ENCODE results near the gene ALG8. TPM values are rescaled to one million over a fixed set of nuclear protein-coding genes. Genes with fewer than 3 reads are reported as not detected.
"Not testable (repeated sequence)": the region's sequence is repeated elsewhere in the genome, so short reads cannot be mapped to it uniquely, and the experiment has no call there.

ALG8 gene
- polyA plus RNA-seq, 2 donors: 18.0 to 28.2 TPM

DNA sequence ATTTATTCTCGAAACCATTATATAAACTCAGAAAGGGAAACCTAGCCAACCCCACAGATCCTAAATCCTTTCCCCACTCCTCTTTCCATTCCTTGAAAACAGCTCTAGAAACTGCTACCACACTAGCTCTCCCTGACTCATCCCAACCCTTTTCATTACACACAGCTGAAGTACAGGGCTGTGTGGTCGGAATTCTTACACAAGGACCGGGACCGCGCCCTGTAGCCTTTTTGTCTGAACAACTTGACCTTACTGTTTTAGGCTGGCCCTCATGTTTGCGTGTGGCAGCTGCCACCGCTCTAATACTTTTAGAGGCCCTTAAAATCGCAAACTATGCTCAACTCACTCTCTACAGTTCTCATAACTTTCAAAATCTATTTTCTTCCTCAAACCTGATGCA is 54.9 kb downstream of the ALG8 start:
- 82 to 83% methylated on average over 8 of the region's 8 CpGs for WGBS, 2 donors
- H3K27ac ChIP-seq (ENCODE audit: low read depth in 2 of 2, low read length in 1 of 2); H3K27me3 ChIP-seq (ENCODE audit: control insufficient read depth in 1 of 2, insufficient read depth in 2 of 2, low read length in 2 of 2); H3K4me3 ChIP-seq (ENCODE audit: low read depth in 1 of 2, low read length in 2 of 2); H3K36me3 ChIP-seq (ENCODE audit: control insufficient read depth in 2 of 2, insufficient read depth in 2 of 2, low read length in 1 of 2); H3K9me3 ChIP-seq (ENCODE audit: control insufficient read depth in 2 of 2, insufficient read depth in 1 of 2, low read depth in 1 of 2, low read length in 1 of 2); H3K4me1 ChIP-seq (ENCODE audit: control insufficient read depth in 2 of 2, insufficient read depth in 2 of 2, low read length in 1 of 2): not testable (repeated sequence)

GRCh38 chr11:78083021-78083420 is 56.4 kb downstream of the ALG8 start:
- Histone ChIP-seq H3K9me3 (ENCODE audit: control insufficient read depth in 2 of 2, insufficient read depth in 1 of 2, low read depth in 1 of 2, low read length in 1 of 2) (no peaks in the 10 kb centered on the region), H3K27me3 (ENCODE audit: control insufficient read depth in 1 of 2, insufficient read depth in 2 of 2, low read length in 2 of 2) (no peaks in the 10 kb centered on the region), H3K4me1 (ENCODE audit: control insufficient read depth in 2 of 2, insufficient read depth in 2 of 2, low read length in 1 of 2) (peaks cover 4 to 7% of the 10 kb centered on the region in 2 donors), H3K4me3 (ENCODE audit: low read depth in 1 of 2, low read length in 2 of 2) (no peak overlapping the region), H3K36me3 (ENCODE audit: control insufficient read depth in 2 of 2, insufficient read depth in 2 of 2, low read length in 1 of 2) (no peaks in the 10 kb centered on the region), H3K27ac (ENCODE audit: low read depth in 2 of 2, low read length in 1 of 2) (no peak overlapping the region)
- 73 to 74% methylated on average over 4 of the region's 4 CpGs for WGBS, 2 donors

DNA sequence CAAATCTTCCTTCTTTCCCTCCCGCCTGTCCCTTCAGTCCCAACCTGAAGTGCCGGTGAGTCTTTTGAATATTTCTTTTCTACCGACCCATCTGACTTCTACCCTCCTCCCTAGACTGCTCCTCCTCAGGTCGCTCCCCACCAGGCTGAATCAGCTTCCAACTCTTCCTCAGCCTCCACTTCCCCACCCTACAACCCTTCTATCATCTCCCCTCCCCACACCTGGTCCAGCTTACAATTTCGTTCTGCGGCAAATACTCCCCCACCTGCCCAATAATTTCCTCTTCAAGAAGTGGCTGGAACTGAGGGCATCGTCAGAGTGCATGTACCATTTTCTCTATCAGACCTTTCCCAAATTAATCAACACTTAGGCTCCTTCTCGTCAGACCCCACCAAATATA is 57.3 kb downstream of the ALG8 start:
- Histone ChIP-seq H3K4me3 (ENCODE audit: low read depth in 1 of 2, low read length in 2 of 2) (no peak overlapping the region), H3K27ac (ENCODE audit: low read depth in 2 of 2, low read length in 1 of 2) (no peak overlapping the region), H3K36me3 (ENCODE audit: control insufficient read depth in 2 of 2, insufficient read depth in 2 of 2, low read length in 1 of 2) (no peaks in the 10 kb centered on the region), H3K9me3 (ENCODE audit: control insufficient read depth in 2 of 2, insufficient read depth in 1 of 2, low read depth in 1 of 2, low read length in 1 of 2) (no peaks in the 10 kb centered on the region), H3K27me3 (ENCODE audit: control insufficient read depth in 1 of 2, insufficient read depth in 2 of 2, low read length in 2 of 2) (no peaks in the 10 kb centered on the region), H3K4me1 (ENCODE audit: control insufficient read depth in 2 of 2, insufficient read depth in 2 of 2, low read length in 1 of 2) (peaks cover 4 to 7% of the 10 kb centered on the region in 2 donors)
- WGBS, 2 donors: 85 to 89% methylated on average over 8 of the region's 8 CpGs

GRCh38 chr11:78081583-78081982 is 57.8 kb downstream of the ALG8 start:
- no peaks in the 10 kb centered on the region for H3K9me3 ChIP-seq (ENCODE audit: control insufficient read depth in 2 of 2, insufficient read depth in 1 of 2, low read depth in 1 of 2, low read length in 1 of 2)

GRCh38 chr11:78080818-78081495 is 58.5 kb downstream of the ALG8 start:
- H3K4me3 ChIP-seq (ENCODE audit: low read depth in 1 of 2, low read length in 2 of 2): no peak overlapping the region
- H3K27ac ChIP-seq (ENCODE audit: low read depth in 2 of 2, low read length in 1 of 2): no peak overlapping the region
- H3K9me3 ChIP-seq (ENCODE audit: control insufficient read depth in 2 of 2, insufficient read depth in 1 of 2, low read depth in 1 of 2, low read length in 1 of 2): no peaks in the 10 kb centered on the region
- no peaks in the 10 kb centered on the region for H3K36me3 ChIP-seq (ENCODE audit: control insufficient read depth in 2 of 2, insufficient read depth in 2 of 2, low read length in 1 of 2)
- WGBS, 2 donors: 84 to 85% methylated on average over 11 of the region's 11 CpGs
- peaks cover 4 to 7% of the 10 kb centered on the region in 2 donors for H3K4me1 ChIP-seq (ENCODE audit: control insufficient read depth in 2 of 2, insufficient read depth in 2 of 2, low read length in 1 of 2)
- no peaks in the 10 kb centered on the region for H3K27me3 ChIP-seq (ENCODE audit: control insufficient read depth in 1 of 2, insufficient read depth in 2 of 2, low read length in 2 of 2)

More at GRCh38 chr11:78081583-78081982, 57.8 kb downstream of the ALG8 start:
- 77 to 85% methylated on average over 6 of the region's 6 CpGs for whole genome bisulfite sequencing, 2 donors
- H3K36me3 ChIP-seq (ENCODE audit: control insufficient read depth in 2 of 2, insufficient read depth in 2 of 2, low read length in 1 of 2): no peaks in the 10 kb centered on the region
- H3K4me3 ChIP-seq (ENCODE audit: low read depth in 1 of 2, low read length in 2 of 2): no peak overlapping the region
- no peaks in the 10 kb centered on the region for H3K27me3 ChIP-seq (ENCODE audit: control insufficient read depth in 1 of 2, insufficient read depth in 2 of 2, low read length in 2 of 2)
- no peak overlapping the region for H3K27ac ChIP-seq (ENCODE audit: low read depth in 2 of 2, low read length in 1 of 2)
- H3K4me1 ChIP-seq (ENCODE audit: control insufficient read depth in 2 of 2, insufficient read depth in 2 of 2, low read length in 1 of 2): peaks cover 4 to 7% of the 10 kb centered on the region in 2 donors

GRCh38 chr11:78080084-78080817 is 59.2 kb downstream of the ALG8 start:
- H3K4me3 ChIP-seq (ENCODE audit: low read depth in 1 of 2, low read length in 2 of 2): peak overlapping the region; percentile 97
- peaks cover 4 to 7% of the 10 kb centered on the region in 2 donors for H3K4me1 ChIP-seq (ENCODE audit: control insufficient read depth in 2 of 2, insufficient read depth in 2 of 2, low read length in 1 of 2)
- H3K27ac ChIP-seq (ENCODE audit: low read depth in 2 of 2, low read length in 1 of 2): peak overlapping the region; percentile 89 to 90
- WGBS, 2 donors: 56 to 62% methylated on average over 23 of the region's 23 CpGs
- no peaks in the 10 kb centered on the region for H3K36me3 ChIP-seq (ENCODE audit: control insufficient read depth in 2 of 2, insufficient read depth in 2 of 2, low read length in 1 of 2)
- no peaks in the 10 kb centered on the region for H3K9me3 ChIP-seq (ENCODE audit: control insufficient read depth in 2 of 2, insufficient read depth in 1 of 2, low read depth in 1 of 2, low read length in 1 of 2)
- no peaks in the 10 kb centered on the region for H3K27me3 ChIP-seq (ENCODE audit: control insufficient read depth in 1 of 2, insufficient read depth in 2 of 2, low read length in 2 of 2)

GRCh38 chr11:78079232-78080083 is 60.0 kb downstream of the ALG8 start, which contains the start of gene NDUFC2:
Gene NDUFC2 (minus strand): TSS chr11:78079862. CDS start chr11:78079744, 118 bp downstream.
- WGBS, 2 donors: 0 to 1% methylated on average over 68 of the region's 68 CpGs
- Histone ChIP-seq H3K4me1 (ENCODE audit: control insufficient read depth in 2 of 2, insufficient read depth in 2 of 2, low read length in 1 of 2) (peaks cover 4 to 7% of the 10 kb centered on the region in 2 donors), H3K27me3 (ENCODE audit: control insufficient read depth in 1 of 2, insufficient read depth in 2 of 2, low read length in 2 of 2) (no peaks in the 10 kb centered on the region), H3K4me3 (ENCODE audit: low read depth in 1 of 2, low read length in 2 of 2) (peak within 1 kb of the TSS; percentile 97), H3K9me3 (ENCODE audit: control insufficient read depth in 2 of 2, insufficient read depth in 1 of 2, low read depth in 1 of 2, low read length in 1 of 2) (no peaks in the 10 kb centered on the region), H3K36me3 (ENCODE audit: control insufficient read depth in 2 of 2, insufficient read depth in 2 of 2, low read length in 1 of 2) (no peaks in the 10 kb centered on the region), H3K27ac (ENCODE audit: low read depth in 2 of 2, low read length in 1 of 2) (peak within 1 kb of the TSS; percentile 89 to 90)

DNA sequence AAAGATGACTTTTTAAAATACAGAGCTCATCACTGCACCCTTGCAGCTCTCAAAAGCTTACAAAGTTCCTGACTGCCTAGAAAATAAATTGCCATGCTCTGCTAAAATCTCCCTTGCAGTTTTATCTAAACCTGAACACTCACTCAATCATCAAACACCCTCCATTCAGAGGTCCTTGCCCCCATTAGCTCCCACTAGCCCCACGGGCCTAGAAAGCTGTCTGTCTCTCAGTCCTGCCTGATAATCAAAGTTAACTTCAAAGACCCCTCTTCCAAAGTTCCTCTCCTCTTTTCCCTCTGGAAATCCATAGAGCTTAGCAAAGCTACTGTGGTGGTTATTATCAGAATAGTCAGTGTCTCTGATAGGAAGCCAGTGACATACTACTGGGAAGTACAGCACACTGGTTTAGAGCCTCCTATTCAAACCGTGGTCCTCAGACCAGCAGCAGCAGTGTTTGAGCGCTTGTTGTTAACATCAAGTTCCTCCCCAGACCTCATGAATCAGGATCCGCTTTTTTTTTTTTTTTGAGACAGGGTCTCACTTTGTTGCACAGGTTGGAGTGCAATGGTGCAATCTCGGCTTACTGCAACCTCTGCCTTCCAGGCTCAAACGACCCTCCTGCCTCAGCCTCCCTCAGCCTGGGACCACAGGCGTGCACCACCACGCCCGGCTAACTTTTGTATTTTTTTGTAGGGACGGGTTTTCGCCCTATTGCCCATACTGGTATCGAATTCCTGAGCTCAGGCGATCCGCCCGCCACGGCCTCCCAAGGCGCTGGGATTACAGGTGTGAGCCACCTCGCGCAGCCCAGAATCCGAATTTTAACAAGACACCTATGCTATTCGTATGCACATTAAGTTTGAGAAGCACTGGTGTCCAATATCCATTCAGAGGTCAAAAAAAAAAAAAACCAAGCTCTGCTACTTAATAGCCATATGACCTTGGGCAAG is 60.9 kb downstream of the ALG8 start:
- Histone ChIP-seq H3K4me3 (ENCODE audit: low read depth in 1 of 2, low read length in 2 of 2) (peak overlapping the region; percentile 97), H3K27ac (ENCODE audit: low read depth in 2 of 2, low read length in 1 of 2) (no peak overlapping the region), H3K36me3 (ENCODE audit: control insufficient read depth in 2 of 2, insufficient read depth in 2 of 2, low read length in 1 of 2) (no peaks in the 10 kb centered on the region), H3K4me1 (ENCODE audit: control insufficient read depth in 2 of 2, insufficient read depth in 2 of 2, low read length in 1 of 2) (peaks cover 4 to 7% of the 10 kb centered on the region in 2 donors), H3K9me3 (ENCODE audit: control insufficient read depth in 2 of 2, insufficient read depth in 1 of 2, low read depth in 1 of 2, low read length in 1 of 2) (no peaks in the 10 kb centered on the region), H3K27me3 (ENCODE audit: control insufficient read depth in 1 of 2, insufficient read depth in 2 of 2, low read length in 2 of 2) (no peaks in the 10 kb centered on the region)
- WGBS, 2 donors: 29 to 30% methylated on average over 21 of the region's 21 CpGs
